Choroid plexus epithelial cell (primary cell): ENCODE data around the gene CHST12.

ENCODE experiments used
- DNase-seq: peaks from one replicate; pipeline ENCODE4 v3.0.0-alpha.2; 2010; ENCODE audit warnings: low read depth
- H3K4me3 ChIP-seq: 2 replicates; pipeline ENCODE4 v1.5.1; 2011; ENCODE audit warnings: low read depth, mild to moderate bottlenecking, control low read depth, low read length, moderate library complexity
- TF ChIP-seq, protein P1 (sequence below): conservative IDR thresholded peaks from 2 replicates; pipeline ENCODE4 v1.5.1; 2011; ENCODE audit warnings: low read depth, mild to moderate bottlenecking, control low read depth, inconsistent platforms, low read length, moderate library complexity

CHST12 gene

DNA sequence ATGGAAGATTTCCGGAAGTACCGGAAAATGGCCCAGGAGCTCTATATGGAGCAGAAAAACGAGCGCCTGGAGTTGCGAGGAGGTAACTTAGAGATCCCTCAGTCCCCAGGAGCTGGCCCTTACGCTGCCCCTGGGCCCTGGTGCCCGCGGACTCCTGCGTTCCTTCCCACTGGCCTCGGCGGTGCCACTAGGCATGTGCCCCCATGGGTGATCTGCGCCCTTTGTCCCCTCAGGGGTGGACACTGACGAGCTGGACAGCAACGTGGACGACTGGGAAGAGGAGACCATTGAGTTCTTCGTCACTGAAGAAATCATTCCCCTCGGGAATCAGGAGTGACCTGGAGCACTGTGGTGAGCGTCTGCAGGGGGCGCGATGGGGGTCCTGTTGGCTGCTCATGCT is 24.2 kb upstream of the CHST12 start:
- no peak for DNase-seq
- H3K4me3 ChIP-seq = no peak overlapping the region
- TF ChIP-seq, protein P1, sequence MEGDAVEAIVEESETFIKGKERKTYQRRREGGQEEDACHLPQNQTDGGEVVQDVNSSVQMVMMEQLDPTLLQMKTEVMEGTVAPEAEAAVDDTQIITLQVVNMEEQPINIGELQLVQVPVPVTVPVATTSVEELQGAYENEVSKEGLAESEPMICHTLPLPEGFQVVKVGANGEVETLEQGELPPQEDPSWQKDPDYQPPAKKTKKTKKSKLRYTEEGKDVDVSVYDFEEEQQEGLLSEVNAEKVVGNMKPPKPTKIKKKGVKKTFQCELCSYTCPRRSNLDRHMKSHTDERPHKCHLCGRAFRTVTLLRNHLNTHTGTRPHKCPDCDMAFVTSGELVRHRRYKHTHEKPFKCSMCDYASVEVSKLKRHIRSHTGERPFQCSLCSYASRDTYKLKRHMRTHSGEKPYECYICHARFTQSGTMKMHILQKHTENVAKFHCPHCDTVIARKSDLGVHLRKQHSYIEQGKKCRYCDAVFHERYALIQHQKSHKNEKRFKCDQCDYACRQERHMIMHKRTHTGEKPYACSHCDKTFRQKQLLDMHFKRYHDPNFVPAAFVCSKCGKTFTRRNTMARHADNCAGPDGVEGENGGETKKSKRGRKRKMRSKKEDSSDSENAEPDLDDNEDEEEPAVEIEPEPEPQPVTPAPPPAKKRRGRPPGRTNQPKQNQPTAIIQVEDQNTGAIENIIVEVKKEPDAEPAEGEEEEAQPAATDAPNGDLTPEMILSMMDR = no peak

DNA sequence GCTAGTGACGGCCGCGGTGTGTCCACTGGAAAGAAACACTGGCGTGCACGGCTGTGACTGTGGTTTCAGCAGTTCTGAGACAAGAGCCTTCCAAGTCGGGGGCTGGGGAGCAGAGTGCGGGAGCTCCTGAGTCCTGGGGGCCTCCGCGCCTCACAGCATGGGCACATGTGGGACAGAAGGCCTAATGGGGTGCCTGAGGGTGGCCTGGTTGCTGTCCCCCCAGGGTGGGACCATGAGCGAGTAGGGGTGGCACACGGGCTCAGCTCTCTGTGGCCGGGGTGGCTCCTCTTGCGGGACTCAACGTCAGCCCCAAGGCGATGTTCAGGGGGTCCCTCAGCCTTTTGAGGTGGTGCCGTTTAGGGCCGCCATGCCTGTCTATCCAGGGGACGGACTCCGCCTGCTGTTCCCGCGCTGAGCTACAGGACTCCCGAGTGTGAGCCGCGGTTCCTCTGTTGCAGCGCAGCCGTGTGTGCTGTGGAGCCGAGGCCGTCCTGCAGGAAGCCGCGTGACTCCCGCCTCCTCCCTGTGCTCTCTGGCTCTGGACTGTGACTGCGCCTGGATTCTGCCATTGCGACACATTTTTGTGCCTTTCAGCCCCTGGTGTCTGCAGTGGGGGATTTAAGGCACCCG is 23.5 kb upstream of the CHST12 start:
- DNase-seq = no peak
- TF ChIP-seq, protein P1 = no peak

DNA sequence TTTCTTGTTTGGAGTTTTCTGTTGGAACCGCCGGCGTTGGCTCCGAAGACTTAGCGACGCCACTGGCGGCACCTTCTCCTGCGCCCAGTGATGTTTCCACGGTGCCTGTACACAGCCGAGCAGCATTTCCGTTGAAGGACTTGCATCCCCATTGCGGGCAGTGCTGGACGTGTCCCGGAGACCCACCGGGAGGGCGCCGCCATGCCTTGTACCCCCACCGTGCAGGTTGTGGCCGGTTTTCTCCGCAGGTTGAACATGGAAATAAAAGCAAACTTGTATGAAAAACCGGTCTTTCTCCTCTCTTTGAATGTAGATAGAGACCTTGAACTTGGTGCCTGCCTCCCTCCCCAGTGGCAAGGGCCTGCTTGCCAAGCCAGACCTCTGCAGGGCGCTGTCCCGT is 22.9 kb upstream of the CHST12 start:
- H3K4me3 ChIP-seq = no peak overlapping the region
- TF ChIP-seq, protein P1 = no peak
- no peak for DNase-seq

More for the DNA sequence above, 23.5 kb upstream of the CHST12 start:
- no peak overlapping the region for H3K4me3 ChIP-seq

- TF ChIP-seq, protein P1 = no peak
- no peak for DNase-seq
- no peak overlapping the region for H3K4me3 ChIP-seq
Observed at GRCh38 chr7:2381227-2381626, 22.2 kb upstream of the CHST12 start.

DNA sequence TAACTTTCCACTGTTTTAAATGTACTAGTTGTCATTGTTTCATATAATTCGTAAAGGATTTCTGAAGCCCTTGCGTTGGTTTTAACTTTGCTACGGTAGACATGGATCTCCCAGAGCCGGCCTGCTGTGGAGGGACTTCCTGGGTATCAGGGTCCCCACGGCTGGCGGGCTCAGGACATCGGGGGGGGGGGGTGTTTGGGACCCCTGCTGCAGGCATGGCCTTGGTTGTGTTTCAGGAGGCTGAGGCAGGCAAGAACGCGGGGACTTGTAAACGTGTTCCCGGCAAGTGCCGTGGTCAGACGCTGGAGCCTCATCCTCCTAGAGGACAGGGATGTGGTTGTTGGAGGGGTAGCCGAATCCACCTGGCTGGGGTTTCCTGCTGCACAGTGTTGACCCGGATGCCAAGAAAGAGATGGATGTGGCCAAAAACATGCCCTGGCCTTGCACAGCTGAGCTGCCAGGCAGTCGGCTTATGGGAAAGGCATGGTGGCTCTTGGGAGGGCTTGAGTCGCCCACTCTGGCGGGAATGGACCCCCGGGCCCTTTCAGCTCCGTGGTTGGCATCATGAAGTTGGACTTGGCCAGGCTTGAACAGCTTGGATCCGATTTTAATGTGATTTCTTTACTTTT is 21.4 kb upstream of the CHST12 start:
- H3K4me3 ChIP-seq = no peak overlapping the region
- DNase-seq = no peak

GRCh38 chr7:2383543-2384274 is 19.7 kb upstream of the CHST12 start:
- no peak for DNase-seq
- H3K4me3 ChIP-seq = no peak overlapping the region
- TF ChIP-seq, protein P1 = no peak

More for the DNA sequence above, 21.4 kb upstream of the CHST12 start:
- TF ChIP-seq, protein P1 = no peak
